Stomach (tissue), 9 donors: Measurements from ENCODE around the gene TRIM3. TPM values are rescaled to one million over a fixed set of nuclear protein-coding genes. Genes with fewer than 3 reads are reported as not detected.

Source experiments
- DNase-seq, 2 donors: peaks; one replicate each; pipeline versions ENCODE4 v3.0.0 to v3.0.0-alpha.2; 2013 to 2019
- H3K27ac ChIP-seq, 5 donors: fragments of 200-600 bp in 4 of 5; sonication (generic) in 4 of 5; one replicate each; pipeline ENCODE4 v1.5.1; 2013 to 2019; ENCODE audit warnings: mild to moderate bottlenecking in 1 of 5, moderate library complexity in 1 of 5
- H3K27me3 ChIP-seq, 3 donors: fragments of 200-600 bp; sonication (generic); one replicate each; pipeline ENCODE4 v1.5.1; 2017 to 2019; ENCODE audit warnings: mixed run types in 1 of 3
- H3K36me3 ChIP-seq, 4 donors: fragments of 200-600 bp; sonication (generic); 1 replicate in 3 of 4; 2 replicates in 1 of 4; pipeline ENCODE4 v1.5.1; 2016 to 2019
- H3K4me1 ChIP-seq, 4 donors: fragments of 200-600 bp; sonication (generic); one replicate each; pipeline ENCODE4 v1.5.1; 2016 to 2019
- H3K4me3 ChIP-seq, 4 donors: fragments of 200-600 bp; sonication (generic) in 3 of 4; one replicate each; pipeline ENCODE4 v1.5.1; 2016 to 2019; ENCODE audit warnings: mild to moderate bottlenecking in 1 of 4
- H3K9me3 ChIP-seq, 4 donors: fragments of 200-600 bp; sonication (generic); one replicate each; pipeline ENCODE4 v1.5.1; 2016 to 2019
- CTCF ChIP-seq, 7 experiments: fragments of 450-650 bp in 4 of 7; fragments of 200-600 bp in 3 of 7; sonication (generic) in 3 of 7; IDR thresholded peaks; one replicate each; pipeline ENCODE4 v1.5.1; 2016 to 2019; ENCODE audit warnings: antibody characterized with exemption in 7 of 7, control low read depth in 2 of 7, mild to moderate bottlenecking in 1 of 7
- EP300 ChIP-seq: sonication (generic); formaldehyde crosslinking; IDR thresholded peaks from one replicate; pipeline ENCODE4 v1.6.1; 2017; ENCODE audit warnings: antibody characterized with exemption
- POLR2A ChIP-seq, 4 donors: fragments of 450-650 bp; IDR thresholded peaks; one replicate each; pipeline ENCODE4 v1.6.1; 2016; ENCODE audit warnings: antibody characterized with exemption in 4 of 4, control low read depth in 2 of 4, mild to moderate bottlenecking in 1 of 4, moderate library complexity in 1 of 4
- POLR2AphosphoS5 ChIP-seq, 3 donors: sonication (generic); formaldehyde crosslinking; IDR thresholded peaks; one replicate each; pipeline ENCODE4 v1.6.1; 2016; ENCODE audit warnings: antibody characterized with exemption in 3 of 3
- WGBS, 5 donors: extraction: QIAGEN DNeasy Blood & Tissue Kit in 3 of 5; methylation state at CpG; one replicate each; pipeline versions ENCODE4 v1.1.5 to v1.1.7; 2013 to 2018; 5-methylcytosine and 5-hydroxymethylcytosine counted together
- intact Hi-C: fragments of 100-400 bp; cut with DNase I; formaldehyde crosslinking; loops from one replicate; pipeline ENCODE4 v1.15.1; 2023; ENCODE audit warnings: low total_unique reads
- polyA plus RNA-seq, 3 donors: library from polyadenylated mRNA; stranded (reverse); fragments of 200-250 nt; gene quantifications; one replicate each; pipeline ENCODE4 v1.2.3, GENCODE V29; 2013
- total RNA-seq, 5 donors: library from RNA; depleted of rRNA; stranded (reverse); fragments of >200 nt; gene quantifications; one replicate each; pipeline versions ENCODE4 v1.1.0 to v1.2.3, GENCODE V29; 2014 to 2016
- donor health status: healthy with polysubstance abuse.
- donor health status: Bipolar disorder and iron deficiency.
- donor health status: healthy.

Gene TRIM3
- total and polyA plus RNA-seq, 8 donors = 10.9 to 474 (median 25.6) TPM

- peak; percentile 63 to 83 for DNase-seq
- peak overlapping the region in 1 of 5 donors; percentile 18 for H3K27ac ChIP-seq
- H3K27me3 ChIP-seq = no peaks in the 10 kb centered on the region
- intact Hi-C loops = loop anchor here (5.0 kb wide), 1 partner anchor 61 kb away; no protein-coding TSS in a partner anchor
- H3K4me3 ChIP-seq = no peak overlapping the region
- H3K36me3 ChIP-seq = peaks cover under 1 to 12% (median 11%) of the 10 kb centered on the region in 4 donors
- TF ChIP-seq EP300 (no peak), CTCF (IDR thresholded peaks at IDR 0.05) (peak in 5 of 7 experiments; percentile 44 to 84 (median 79))
- H3K4me1 ChIP-seq = peaks cover 0 to 10% (median 3%) of the 10 kb centered on the region in 4 donors
- WGBS, 5 donors = 20 to 29% (median 25%) methylated on average over 5 of the region's 5 CpGs
- no peaks in the 10 kb centered on the region for H3K9me3 ChIP-seq
Observed at GRCh38 chr11:6443269-6444003, 30.3 kb downstream of the TRIM3 start.

- Histone ChIP-seq H3K27ac (peak overlapping the region in 1 of 5 donors; percentile 18), H3K4me1 (peaks cover 0 to 10% (median 3%) of the 10 kb centered on the region in 4 donors), H3K9me3 (no peaks in the 10 kb centered on the region), H3K4me3 (no peak overlapping the region), H3K27me3 (no peaks in the 10 kb centered on the region), H3K36me3 (peaks cover 0 to 2% (median under 1%) of the 10 kb centered on the region in 4 donors)
- DNase-seq = no peak
- 85 to 96% (median 93%) methylated on average over 4 of the region's 4 CpGs for WGBS, 5 donors
- TF ChIP-seq EP300 = no peak
- no peak for TF ChIP-seq POLR2AphosphoS5 (IDR thresholded peaks at IDR 0.05)
- TF ChIP-seq CTCF (IDR thresholded peaks at IDR 0.05) = no peak
- TF ChIP-seq POLR2A (IDR thresholded peaks at IDR 0.05) = no peak
- intact Hi-C loops = loop anchor here (5.0 kb wide), 1 partner anchor 60 kb away; no protein-coding TSS in a partner anchor
Observed at GRCh38 chr11:6442441-6442840, 31.3 kb downstream of the TRIM3 start.

- WGBS, 5 donors = 66 to 79% (median 67%) methylated on average over 3 of the region's 3 CpGs
- DNase-seq = no peak
- Histone ChIP-seq H3K36me3 (no peaks in the 10 kb centered on the region), H3K9me3 (no peaks in the 10 kb centered on the region), H3K4me3 (no peak within 1 kb of the TSS), H3K4me1 (peaks cover 0 to 10% (median 3%) of the 10 kb centered on the region in 4 donors), H3K27me3 (no peaks in the 10 kb centered on the region), H3K27ac (no peak within 1 kb of the TSS)
- no peak for TF ChIP-seq EP300
- TF ChIP-seq POLR2AphosphoS5 (IDR thresholded peaks at IDR 0.05) = no peak
- TF ChIP-seq POLR2A (IDR thresholded peaks at IDR 0.05) = no peak
- no peak for TF ChIP-seq CTCF (IDR thresholded peaks at IDR 0.05)
- intact Hi-C loops = loop anchor here (5.0 kb wide), 1 partner anchor 59 kb away; no protein-coding TSS in a partner anchor
Observed at GRCh38 chr11:6440906-6441358, 32.8 kb downstream of the TRIM3 start, which contains the start of gene HPX. TSS of gene HPX (minus strand) at chr11:6440987. CDS start at chr11:6440963, 24 bp downstream.

- WGBS, 5 donors = 0 to 8% (median 5%) methylated on average over 1 of the region's 1 CpG
Observed at GRCh38 chr11:6438979-6439571, 34.7 kb downstream of the TRIM3 start.

More at GRCh38 chr11:6438979-6439571, 34.7 kb downstream of the TRIM3 start:
- intact Hi-C loops = no loop called here
- peaks cover 0 to 14% (median 6%) of the 10 kb centered on the region in 4 donors for H3K4me1 ChIP-seq
- TF ChIP-seq CTCF (IDR thresholded peaks at IDR 0.05) = peak in 5 of 7 experiments; percentile 41 to 86 (median 63)
- no peak for TF ChIP-seq POLR2A (IDR thresholded peaks at IDR 0.05)
- peak in 1 of 3 donors; percentile 66 for TF ChIP-seq POLR2AphosphoS5 (IDR thresholded peaks at IDR 0.05)
- no peak overlapping the region for H3K27ac ChIP-seq
- DNase-seq = peak; percentile 68 to 85
- no peaks in the 10 kb centered on the region for H3K36me3 ChIP-seq
- no peak overlapping the region for H3K4me3 ChIP-seq
- no peaks in the 10 kb centered on the region for H3K9me3 ChIP-seq
- H3K27me3 ChIP-seq = no peaks in the 10 kb centered on the region
